Measurements from ENCODE around the gene ENTR1.

DNA sequence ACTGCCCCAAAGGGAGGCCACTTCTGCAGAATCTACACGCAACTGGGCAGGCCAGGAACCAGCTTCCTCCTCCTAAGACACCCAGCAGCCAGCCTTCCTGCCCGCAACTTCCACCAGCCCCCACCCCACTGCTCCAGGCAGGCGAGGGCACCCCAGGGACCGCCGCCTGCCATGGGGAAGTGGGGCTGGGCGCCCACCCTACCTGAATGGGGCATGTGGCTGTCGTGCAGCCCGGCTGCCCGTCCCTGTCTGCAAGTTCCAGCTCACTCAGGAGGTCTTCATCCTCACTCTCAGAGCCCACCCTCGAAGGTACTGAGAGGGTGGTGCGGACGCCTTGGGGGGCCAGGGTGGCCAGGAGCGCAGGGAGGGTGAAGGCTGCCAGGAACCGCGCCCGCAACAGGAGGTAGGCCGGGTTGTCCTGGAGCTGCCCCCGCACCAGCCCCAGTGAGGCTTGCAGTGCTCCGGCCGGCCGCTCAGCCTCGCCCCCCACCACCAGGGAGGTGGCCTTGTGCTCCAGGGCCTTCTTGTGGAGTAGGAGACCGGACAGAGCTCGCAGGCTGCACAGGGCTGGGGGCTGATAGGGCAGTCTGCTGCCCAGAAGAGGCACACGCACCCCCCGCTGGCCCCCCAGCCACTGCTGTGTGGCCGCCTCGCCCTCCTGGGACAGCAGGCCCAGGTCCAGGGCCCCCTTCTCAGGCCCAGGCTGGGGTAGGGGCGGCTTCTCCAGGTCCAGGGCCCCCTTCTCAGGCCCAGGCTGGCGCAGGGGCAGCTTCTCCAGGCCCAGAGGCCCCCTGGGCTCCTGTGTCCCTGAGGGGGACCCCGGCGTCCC lies 32.9 kb downstream of the ENTR1 start:
- no peak for TF ChIP-seq POLR2A (IDR thresholded peaks at IDR 0.05; ENCODE audit: low read depth, low read length)
- 0 out of 2 replicates have a peak, but pooled peaks have one; percentile 27 for TF ChIP-seq POLR2AphosphoS5 (IDR thresholded peaks at IDR 0.05; ENCODE audit: low read depth, low read length)
